Measurements from ENCODE around the gene KCNJ6.
A peak's percentile ranks its signal among the peaks of the same experiment; 100 is the strongest.

KCNJ6 gene

GRCh38 chr21:37799211-37800056 is 116.8 kb downstream of the KCNJ6 start:
- H3K4me3 ChIP-seq (ENCODE audit: low read length) = no peak overlapping the region
- DNase-seq (ENCODE audit: low read depth) = no peak
- no peak for TF ChIP-seq CTCF (IDR thresholded peaks at IDR 0.05; ENCODE audit: insufficient read depth, low read depth, low read length, missing control alignments)

- TF ChIP-seq CTCF (IDR thresholded peaks at IDR 0.05; ENCODE audit: insufficient read depth, low read depth, low read length, missing control alignments) = no peak
- DNase-seq (ENCODE audit: low read depth) = no peak
- H3K4me3 ChIP-seq (ENCODE audit: low read length) = no peak overlapping the region
These were observed 118.9 kb downstream of the KCNJ6 start for GRCh38 chr21:37797403-37797802.

GRCh38 chr21:37796011-37796410 is 120.2 kb downstream of the KCNJ6 start:
- TF ChIP-seq CTCF (IDR thresholded peaks at IDR 0.05; ENCODE audit: insufficient read depth, low read depth, low read length, missing control alignments) = no peak
- no peak overlapping the region for H3K4me3 ChIP-seq (ENCODE audit: low read length)
- no peak for DNase-seq (ENCODE audit: low read depth)

GRCh38 chr21:37793660-37794059 is 122.6 kb downstream of the KCNJ6 start:
- no peak for TF ChIP-seq CTCF (IDR thresholded peaks at IDR 0.05; ENCODE audit: insufficient read depth, low read depth, low read length, missing control alignments)
- no peak overlapping the region for H3K4me3 ChIP-seq (ENCODE audit: low read length)
- peak; percentile 13 for DNase-seq (ENCODE audit: low read depth)

- TF ChIP-seq CTCF (IDR thresholded peaks at IDR 0.05; ENCODE audit: insufficient read depth, low read depth, low read length, missing control alignments) = no peak
- no peak for DNase-seq (ENCODE audit: low read depth)
- H3K4me3 ChIP-seq (ENCODE audit: low read length) = no peak overlapping the region
These were observed 124.2 kb downstream of the KCNJ6 start for GRCh38 chr21:37792046-37792445.

GRCh38 chr21:37790905-37791304 is 125.4 kb downstream of the KCNJ6 start:
- H3K4me3 ChIP-seq (ENCODE audit: low read length) = no peak overlapping the region
- no peak for TF ChIP-seq CTCF (IDR thresholded peaks at IDR 0.05; ENCODE audit: insufficient read depth, low read depth, low read length, missing control alignments)
- DNase-seq (ENCODE audit: low read depth) = no peak

GRCh38 chr21:37788503-37788902 is 127.8 kb downstream of the KCNJ6 start:
- TF ChIP-seq CTCF (IDR thresholded peaks at IDR 0.05; ENCODE audit: insufficient read depth, low read depth, low read length, missing control alignments) = no peak
- H3K4me3 ChIP-seq (ENCODE audit: low read length) = no peak overlapping the region
- DNase-seq (ENCODE audit: low read depth) = no peak

All from epithelial cell of esophagus (primary cell).